K562 (cell line): ENCODE results near the gene DTX3. TPM values are rescaled to one million over a fixed set of nuclear protein-coding genes. Genes with fewer than 3 reads are reported as not detected.

Experiments
- BACH1 ChIP-seq: fragments of 200-800 bp; sonication (Bioruptor generic); IDR thresholded peaks from 2 replicates; pipeline ENCODE4 v1.6.1; 2016; ENCODE audit warnings: missing genetic modification characterization, missing compliant biosample characterization
- CC2D1A ChIP-seq: fragments of 450-650 bp; IDR thresholded peaks from 2 replicates; pipeline ENCODE4 v1.6.1; 2017; ENCODE audit warnings: mild to moderate bottlenecking
- EHMT2 ChIP-seq: fragments of 450-650 bp; IDR thresholded peaks from 2 replicates; pipeline ENCODE4 v1.6.1; 2018; ENCODE audit warnings: antibody characterized with exemption
- HCFC1 ChIP-seq: IDR thresholded peaks from 2 replicates; pipeline ENCODE4 v1.6.1; 2012; ENCODE audit warnings: low read depth, low read length, improper control_type of control experiment
- KDM5B ChIP-seq: fragments of 200-600 bp; sonication (generic); IDR thresholded peaks from 2 replicates; pipeline ENCODE4 v1.6.1; 2012; ENCODE audit warnings: low read depth, mild to moderate bottlenecking, moderate library complexity, low read length, control low read depth, inconsistent platforms; ENCODE audit not compliant: insufficient replicate concordance
- MLLT1 ChIP-seq, 2 experiments: fragments of 450-650 bp; IDR thresholded peaks; 2 replicates each; pipeline ENCODE4 v1.6.1; 2016
- NONO ChIP-seq, 2 experiments: fragments of 200-400 bp in 1 of 2; fragments of 450-650 bp in 1 of 2; formaldehyde crosslinking in 1 of 2; IDR thresholded peaks; 2 replicates each; pipeline ENCODE4 v1.6.1; 2017; ENCODE audit warnings: low read depth in 2 of 2, mild to moderate bottlenecking in 2 of 2, moderate library complexity in 2 of 2, low read length in 1 of 2
- POLR3G ChIP-seq: IDR thresholded peaks from 2 replicates; pipeline ENCODE4 v1.6.1; 2011; ENCODE audit not compliant: insufficient read length, insufficient replicate concordance; ENCODE audit errors: extremely low read depth
- PTBP1 ChIP-seq: fragments of 200-400 bp; formaldehyde crosslinking; IDR thresholded peaks from 2 replicates; pipeline ENCODE4 v1.6.1; 2017; ENCODE audit warnings: low read depth, low read length
- SAP30 ChIP-seq: fragments of 200-600 bp; sonication (generic); IDR thresholded peaks from 2 replicates; pipeline ENCODE4 v1.6.1; 2012; ENCODE audit warnings: borderline replicate concordance, low read depth, mild to moderate bottlenecking, moderate library complexity, low read length, control low read depth, inconsistent platforms; ENCODE audit not compliant: insufficient read depth, poor library complexity, severe bottlenecking
- SRSF9 ChIP-seq: fragments of 200-400 bp; formaldehyde crosslinking; IDR thresholded peaks from 2 replicates; pipeline ENCODE4 v1.6.1; 2017; ENCODE audit warnings: low read depth, low read length, borderline replicate concordance
- ZNF584 ChIP-seq: fragments of 200-800 bp; sonication (Bioruptor generic); IDR thresholded peaks from 2 replicates; pipeline ENCODE4 v1.6.1; 2016; ENCODE audit warnings: low read depth, mild to moderate bottlenecking, missing genetic modification characterization, missing compliant biosample characterization
- ZNF695 ChIP-seq: fragments of 450-650 bp; formaldehyde crosslinking; IDR thresholded peaks from 2 replicates; pipeline ENCODE4 v1.4.0; 2020; ENCODE audit warnings: mild to moderate bottlenecking, moderate library complexity
- ZNF75A ChIP-seq: fragments of 450-650 bp; formaldehyde crosslinking; IDR thresholded peaks from 2 replicates; pipeline ENCODE4 v1.4.0; 2020; ENCODE audit warnings: mild to moderate bottlenecking
- ZZZ3 ChIP-seq: fragments of 450-650 bp; IDR thresholded peaks from 2 replicates; pipeline ENCODE4 v1.6.1; 2016; ENCODE audit warnings: antibody characterized with exemption, mild to moderate bottlenecking, moderate library complexity
- polyA plus RNA-seq, 8 experiments: library from polyadenylated mRNA; depleted of rRNA in 4 of 8; stranded (reverse) in 5 of 8; unstranded in 3 of 8; fragments of >200 nt; fragmentation: Nextera tagmentation in 2 of 8; fragmentation: Illumina TruSeq in 1 of 8; extraction: Ambion mirVana in 2 of 8; extraction: Trizol in 1 of 8; gene quantifications; 2 replicates each; pipeline versions ENCODE4 v1.2.1 to v1.2.3, GENCODE V29; 2011 to 2014; ENCODE audit warnings: inconsistent platforms in 1 of 8, missing spikeins in 1 of 8
- total RNA-seq, 7 experiments: library from RNA; depleted of rRNA in 6 of 7; stranded (reverse); fragments of >200 nt in 6 of 7; fragmentation: Illumina TruSeq in 2 of 7; extraction: Trizol in 2 of 7; gene quantifications; 2 replicates each; pipeline versions ENCODE4 v1.2.1 to v1.2.3, GENCODE V29; 2011 to 2021; ENCODE audit warnings: low replicate concordance in 1 of 7
- TF ChIP-seq, protein P1 (sequence below): fragments of 250-450 bp; sonication (Bioruptor Pico); IDR thresholded peaks from 2 replicates; pipeline ENCODE4 v1.4.0; 2020; ENCODE audit warnings: borderline replicate concordance
- TF ChIP-seq, protein P2 (sequence below): fragments of 250-450 bp; sonication (Bioruptor Pico); IDR thresholded peaks from 2 replicates; pipeline ENCODE4 v1.8.0; 2022; ENCODE audit warnings: moderate library complexity, mild to moderate bottlenecking, inconsistent platforms
- TF ChIP-seq, protein P3 (sequence below): fragments of 450-650 bp; IDR thresholded peaks from 2 replicates; pipeline ENCODE4 v1.6.1; 2017; ENCODE audit warnings: antibody characterized with exemption, mild to moderate bottlenecking

Gene DTX3
- total and polyA plus RNA-seq, 9 of the 15 experiments (the other 6 are each of a cell fraction or from before 2014, with no cell fraction given): 0.03 to 0.09 (median 0.06) TPM; not detected in 6

DNA sequence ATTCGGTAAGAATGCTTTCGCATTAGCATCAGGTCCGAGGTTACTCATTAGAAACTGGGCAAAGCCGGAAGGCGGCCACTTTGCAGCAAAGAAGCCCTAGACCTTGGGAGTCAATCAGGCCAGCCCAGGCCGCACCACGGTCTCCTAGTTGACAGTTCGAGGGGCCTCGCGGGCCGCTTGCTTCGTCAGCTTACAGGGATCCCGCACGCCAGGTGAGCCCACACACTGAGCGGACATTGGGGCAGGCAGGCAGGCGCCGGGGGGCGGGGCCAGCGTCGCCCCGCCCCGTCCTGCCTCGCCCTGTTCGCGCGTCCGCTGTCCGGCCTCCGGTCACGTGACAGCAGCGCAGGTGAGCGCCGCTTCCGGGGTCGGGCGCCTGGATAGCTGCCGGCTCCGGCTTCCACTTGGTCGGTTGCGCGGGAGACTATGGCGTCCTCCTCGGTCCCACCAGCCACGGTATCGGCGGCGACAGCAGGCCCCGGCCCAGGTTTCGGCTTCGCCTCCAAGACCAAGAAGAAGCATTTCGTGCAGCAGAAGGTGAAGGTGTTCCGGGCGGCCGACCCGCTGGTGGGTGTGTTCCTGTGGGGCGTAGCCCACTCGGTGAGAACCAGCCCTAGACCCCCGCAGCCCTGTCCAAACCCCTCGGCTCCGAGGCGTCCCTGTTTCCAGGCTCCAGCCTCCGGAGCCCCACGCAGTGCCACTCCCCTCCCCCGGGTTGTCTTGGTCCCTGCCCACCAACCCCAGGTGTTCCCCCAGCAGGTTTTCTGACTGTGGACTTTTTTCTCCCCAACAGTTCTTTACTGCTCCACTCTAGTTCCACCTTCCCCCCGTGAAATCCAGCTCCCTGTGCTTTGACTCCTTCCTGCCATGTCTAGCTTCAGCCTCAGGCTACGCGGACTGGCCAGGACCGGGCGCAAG is 13.5 kb upstream of the DTX3 start, which contains the start of gene PIP4K2C (continued):
- TF ChIP-seq ZZZ3 (no peak), NONO (IDR thresholded peaks at IDR 0.05; ENCODE audit: low read depth in 2 of 2, low read length in 1 of 2) (0 out of 4 replicates have a peak, but pooled peaks of 1 of the 2 experiments have one; percentile 31), HCFC1 (peak; percentile 34; the same call in 1 of the 2 replicates), POLR3G (no peak), SRSF9 (no peak), PTBP1 (no peak), ZNF75A (no peak), MLLT1 (IDR thresholded peaks at IDR 0.05) (no peak), SAP30 (peak; percentile 92), EHMT2 (no peak), CC2D1A (no peak), BACH1 (tag) (no peak), ZNF584 (no peak), ZNF695 (CRISPR knock-in tag) (no peak), KDM5B (peak; percentile 84)
- TF ChIP-seq, protein P1, sequence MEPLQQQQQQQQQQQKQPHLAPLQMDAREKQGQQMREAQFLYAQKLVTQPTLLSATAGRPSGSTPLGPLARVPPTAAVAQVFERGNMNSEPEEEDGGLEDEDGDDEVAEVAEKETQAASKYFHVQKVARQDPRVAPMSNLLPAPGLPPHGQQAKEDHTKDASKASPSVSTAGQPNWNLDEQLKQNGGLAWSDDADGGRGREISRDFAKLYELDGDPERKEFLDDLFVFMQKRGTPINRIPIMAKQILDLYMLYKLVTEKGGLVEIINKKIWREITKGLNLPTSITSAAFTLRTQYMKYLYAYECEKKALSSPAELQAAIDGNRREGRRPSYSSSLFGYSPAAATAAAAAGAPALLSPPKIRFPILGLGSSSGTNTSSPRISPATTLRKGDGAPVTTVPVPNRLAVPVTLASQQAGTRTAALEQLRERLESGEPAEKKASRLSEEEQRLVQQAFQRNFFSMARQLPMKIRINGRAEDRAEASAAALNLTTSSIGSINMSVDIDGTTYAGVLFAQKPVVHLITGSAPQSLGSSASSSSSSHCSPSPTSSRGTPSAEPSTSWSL (CRISPR knock-in tag): no peak
- TF ChIP-seq, protein P2, sequence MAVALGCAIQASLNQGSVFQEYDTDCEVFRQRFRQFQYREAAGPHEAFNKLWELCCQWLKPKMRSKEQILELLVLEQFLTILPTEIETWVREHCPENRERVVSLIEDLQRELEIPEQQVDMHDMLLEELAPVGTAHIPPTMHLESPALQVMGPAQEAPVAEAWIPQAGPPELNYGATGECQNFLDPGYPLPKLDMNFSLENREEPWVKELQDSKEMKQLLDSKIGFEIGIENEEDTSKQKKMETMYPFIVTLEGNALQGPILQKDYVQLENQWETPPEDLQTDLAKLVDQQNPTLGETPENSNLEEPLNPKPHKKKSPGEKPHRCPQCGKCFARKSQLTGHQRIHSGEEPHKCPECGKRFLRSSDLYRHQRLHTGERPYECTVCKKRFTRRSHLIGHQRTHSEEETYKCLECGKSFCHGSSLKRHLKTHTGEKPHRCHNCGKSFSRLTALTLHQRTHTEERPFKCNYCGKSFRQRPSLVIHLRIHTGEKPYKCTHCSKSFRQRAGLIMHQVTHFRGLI (CRISPR knock-in tag): no peak
- TF ChIP-seq, protein P3, sequence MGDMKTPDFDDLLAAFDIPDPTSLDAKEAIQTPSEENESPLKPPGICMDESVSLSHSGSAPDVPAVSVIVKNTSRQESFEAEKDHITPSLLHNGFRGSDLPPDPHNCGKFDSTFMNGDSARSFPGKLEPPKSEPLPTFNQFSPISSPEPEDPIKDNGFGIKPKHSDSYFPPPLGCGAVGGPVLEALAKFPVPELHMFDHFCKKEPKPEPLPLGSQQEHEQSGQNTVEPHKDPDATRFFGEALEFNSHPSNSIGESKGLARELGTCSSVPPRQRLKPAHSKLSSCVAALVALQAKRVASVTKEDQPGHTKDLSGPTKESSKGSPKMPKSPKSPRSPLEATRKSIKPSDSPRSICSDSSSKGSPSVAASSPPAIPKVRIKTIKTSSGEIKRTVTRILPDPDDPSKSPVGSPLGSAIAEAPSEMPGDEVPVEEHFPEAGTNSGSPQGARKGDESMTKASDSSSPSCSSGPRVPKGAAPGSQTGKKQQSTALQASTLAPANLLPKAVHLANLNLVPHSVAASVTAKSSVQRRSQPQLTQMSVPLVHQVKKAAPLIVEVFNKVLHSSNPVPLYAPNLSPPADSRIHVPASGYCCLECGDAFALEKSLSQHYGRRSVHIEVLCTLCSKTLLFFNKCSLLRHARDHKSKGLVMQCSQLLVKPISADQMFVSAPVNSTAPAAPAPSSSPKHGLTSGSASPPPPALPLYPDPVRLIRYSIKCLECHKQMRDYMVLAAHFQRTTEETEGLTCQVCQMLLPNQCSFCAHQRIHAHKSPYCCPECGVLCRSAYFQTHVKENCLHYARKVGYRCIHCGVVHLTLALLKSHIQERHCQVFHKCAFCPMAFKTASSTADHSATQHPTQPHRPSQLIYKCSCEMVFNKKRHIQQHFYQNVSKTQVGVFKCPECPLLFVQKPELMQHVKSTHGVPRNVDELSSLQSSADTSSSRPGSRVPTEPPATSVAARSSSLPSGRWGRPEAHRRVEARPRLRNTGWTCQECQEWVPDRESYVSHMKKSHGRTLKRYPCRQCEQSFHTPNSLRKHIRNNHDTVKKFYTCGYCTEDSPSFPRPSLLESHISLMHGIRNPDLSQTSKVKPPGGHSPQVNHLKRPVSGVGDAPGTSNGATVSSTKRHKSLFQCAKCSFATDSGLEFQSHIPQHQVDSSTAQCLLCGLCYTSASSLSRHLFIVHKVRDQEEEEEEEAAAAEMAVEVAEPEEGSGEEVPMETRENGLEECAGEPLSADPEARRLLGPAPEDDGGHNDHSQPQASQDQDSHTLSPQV: peak; percentile 73; the same call in 1 of the 2 replicates
